Caki2 (cell line): ENCODE data around the gene ABLIM3. TPM values are rescaled to one million over a fixed set of nuclear protein-coding genes. Genes with fewer than 3 reads are reported as not detected.

Source experiments
- DNase-seq: peaks from one replicate; pipeline ENCODE4 v3.0.0-alpha.2; 2015; ENCODE audit warnings: low read depth
- in situ Hi-C: cut with HindIII; loops from 2 replicates; pipeline ENCODE4 v1.10.0; 2016; ENCODE audit warnings: low sequenced_read_pairs, low pct_unique_long_range_greater_than_20kb, mixed read lengths
- total RNA-seq: library from RNA; depleted of rRNA; stranded (reverse); fragments of >200 nt; shearing (Covaris generic); gene quantifications from 2 replicates; pipeline ENCODE4 v1.2.3, GENCODE V29; 2014; ENCODE audit warnings: low replicate concordance

Gene ABLIM3
- total RNA-seq, 1 experiment from 2014 or later, result 10.4 TPM

DNA sequence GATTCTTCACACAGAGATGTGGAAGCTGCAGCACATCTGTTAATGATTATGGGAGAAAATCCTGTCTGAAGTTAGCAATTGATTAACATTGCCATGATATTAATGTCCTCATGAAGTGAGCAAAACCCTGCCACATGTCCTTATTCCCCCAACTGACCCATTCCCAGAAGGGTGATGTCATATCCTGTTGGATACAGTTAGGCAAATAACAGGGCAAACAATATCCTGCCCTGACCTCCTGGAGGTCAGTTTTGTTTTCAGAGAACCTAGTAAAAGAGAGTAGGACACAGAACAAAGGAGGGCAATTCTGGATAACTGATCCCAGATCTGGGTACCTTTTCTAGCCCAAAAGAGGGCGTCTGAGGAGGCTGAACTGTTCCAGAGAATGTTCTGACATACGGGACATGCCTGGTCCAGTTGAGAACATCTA, 11.0 kb downstream of the ABLIM3 start:
- in situ Hi-C loops, result no loop called here

GRCh38 chr5:149153193-149153750, 12.0 kb downstream of the ABLIM3 start:
- in situ Hi-C loops, result no loop called here

More for the DNA sequence above, 11.0 kb downstream of the ABLIM3 start:
- peak; percentile 68 for DNase-seq

DNA sequence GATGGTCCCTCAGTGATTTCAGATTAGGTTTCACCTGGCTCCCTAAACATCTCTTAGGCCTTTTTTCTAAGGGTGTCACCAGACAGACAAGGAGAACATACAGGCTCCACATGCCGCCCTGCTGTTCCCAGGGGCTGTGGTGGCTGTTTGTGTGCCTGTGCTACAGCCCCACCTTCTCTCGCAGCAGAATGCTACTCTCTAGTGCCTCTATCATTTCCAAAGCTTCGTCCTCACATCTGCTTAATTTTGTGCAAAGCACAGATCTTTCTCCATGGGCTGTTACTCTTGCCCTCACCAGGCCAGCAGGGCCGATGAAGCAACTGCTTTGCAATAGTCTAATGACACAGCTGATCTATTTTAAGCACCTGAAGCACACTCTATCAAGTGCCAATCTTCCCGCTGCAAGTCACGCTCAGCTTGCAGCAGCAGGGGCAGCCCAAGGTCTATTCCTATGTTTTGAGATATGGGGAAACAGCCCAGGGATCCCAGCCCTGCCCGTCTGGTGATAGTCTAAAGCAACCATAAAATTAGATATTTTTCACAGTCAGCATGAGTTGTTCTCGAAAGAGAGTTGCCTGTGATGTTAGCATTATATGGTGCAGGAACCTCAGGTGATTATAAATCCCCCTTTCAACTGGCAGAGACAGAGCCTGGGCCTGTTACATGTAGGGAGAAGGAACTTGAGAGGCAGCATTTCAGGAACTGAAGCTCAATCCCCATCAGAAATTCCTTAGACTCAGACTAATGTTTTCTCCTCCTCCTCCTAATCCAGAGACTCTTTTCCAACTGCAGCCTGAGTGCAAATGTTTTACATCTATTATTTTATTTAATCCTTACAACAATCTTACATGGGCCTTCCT, 12.7 kb downstream of the ABLIM3 start:
- in situ Hi-C loops, result no loop called here
- peak; percentile 66 for DNase-seq

More at GRCh38 chr5:149153193-149153750, 12.0 kb downstream of the ABLIM3 start:
- DNase-seq, result no peak

GRCh38 chr5:149154650-149155049, 13.4 kb downstream of the ABLIM3 start:
- no peak for DNase-seq
- in situ Hi-C loops, result no loop called here

DNA sequence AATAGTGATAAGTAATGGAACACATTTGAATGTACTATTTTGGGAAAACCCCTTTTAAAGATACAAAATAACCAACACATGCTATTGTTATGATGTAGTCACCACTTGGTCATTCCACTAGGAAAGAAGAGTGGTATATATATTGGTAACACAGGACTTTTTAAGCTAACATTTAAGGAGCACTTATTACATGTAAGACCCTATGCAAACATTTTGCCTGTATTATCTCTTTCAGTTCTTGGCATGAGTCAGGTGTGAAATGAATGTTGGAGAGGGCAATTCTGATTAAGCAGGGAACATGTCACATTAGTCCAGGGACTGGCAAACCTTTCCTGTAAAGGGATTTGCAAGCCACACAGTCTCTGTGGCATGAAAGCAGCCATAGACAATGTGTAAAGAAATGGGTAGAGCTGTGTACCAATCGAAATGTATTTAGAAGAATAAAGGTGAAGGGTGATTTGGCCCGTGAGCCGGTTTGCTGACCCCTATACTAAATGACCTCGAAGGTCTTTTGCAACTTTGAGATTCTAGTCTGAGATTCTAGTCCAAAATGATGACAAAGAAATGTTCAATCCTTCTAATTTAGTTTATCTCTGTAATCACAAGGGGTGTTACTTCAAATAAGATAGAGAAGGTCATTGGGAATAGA, 15.3 kb downstream of the ABLIM3 start:
- no peak for DNase-seq
- in situ Hi-C loops, result no loop called here

GRCh38 chr5:149157330-149157729, 16.0 kb downstream of the ABLIM3 start:
- in situ Hi-C loops, result no loop called here
- no peak for DNase-seq

DNA sequence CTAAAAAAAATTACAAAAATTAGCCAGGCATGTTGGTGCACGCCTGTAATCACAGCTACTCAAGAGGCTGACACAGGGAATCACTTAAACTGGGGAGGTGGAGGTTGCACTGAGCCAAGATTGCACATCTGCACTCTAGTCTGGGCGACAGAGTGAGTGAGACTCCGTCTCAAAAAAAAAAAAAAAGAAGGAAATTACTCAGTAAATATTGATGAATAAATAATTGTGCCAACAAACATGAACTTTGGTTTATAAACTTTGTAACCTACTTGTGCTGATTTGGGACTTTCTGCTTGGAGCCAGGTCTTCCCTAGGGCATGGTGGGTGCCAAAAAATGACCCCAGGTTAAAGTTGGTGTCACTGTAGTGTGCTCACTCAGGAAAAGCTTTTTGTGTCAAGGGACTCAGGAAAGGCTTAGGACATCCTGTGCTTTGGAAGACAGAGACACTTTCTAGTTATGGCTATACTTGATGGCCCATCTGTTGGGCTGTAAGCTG, 19.0 kb downstream of the ABLIM3 start:
- DNase-seq, result no peak
- in situ Hi-C loops, result no loop called here

DNA sequence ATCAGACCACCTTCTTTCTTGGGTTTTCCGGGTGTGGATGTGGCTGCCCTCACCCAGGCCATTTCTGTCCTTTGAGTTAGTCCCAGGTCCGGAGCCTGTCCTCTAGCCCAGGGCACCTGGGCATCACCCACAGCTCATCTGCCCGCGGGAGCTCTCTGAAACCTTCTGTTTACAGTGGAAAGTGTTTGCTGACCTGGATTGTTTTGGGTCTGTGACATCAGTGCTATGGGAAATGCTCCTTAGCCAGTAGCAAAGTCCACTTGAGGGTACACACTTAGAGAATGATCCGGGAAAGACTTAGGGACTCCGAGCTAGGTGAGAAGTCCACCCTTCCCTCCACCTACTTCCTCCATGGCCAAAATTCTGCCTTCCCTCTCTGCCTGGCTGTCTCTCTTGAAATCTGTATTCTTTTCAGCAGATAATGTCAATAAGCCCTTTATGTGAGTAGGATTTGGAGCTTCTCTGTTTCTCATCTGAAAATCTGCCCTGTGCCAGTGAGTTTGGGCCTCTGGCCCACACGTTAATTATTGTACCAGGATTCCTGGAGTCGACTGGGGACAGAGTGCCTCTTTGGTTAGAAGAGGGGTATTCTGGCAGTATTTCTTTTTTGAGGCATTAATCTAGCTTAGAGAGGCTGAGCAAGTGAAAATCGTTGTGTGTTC, 19.9 kb downstream of the ABLIM3 start:
- DNase-seq, result no peak
- in situ Hi-C loops, result no loop called here

DNA sequence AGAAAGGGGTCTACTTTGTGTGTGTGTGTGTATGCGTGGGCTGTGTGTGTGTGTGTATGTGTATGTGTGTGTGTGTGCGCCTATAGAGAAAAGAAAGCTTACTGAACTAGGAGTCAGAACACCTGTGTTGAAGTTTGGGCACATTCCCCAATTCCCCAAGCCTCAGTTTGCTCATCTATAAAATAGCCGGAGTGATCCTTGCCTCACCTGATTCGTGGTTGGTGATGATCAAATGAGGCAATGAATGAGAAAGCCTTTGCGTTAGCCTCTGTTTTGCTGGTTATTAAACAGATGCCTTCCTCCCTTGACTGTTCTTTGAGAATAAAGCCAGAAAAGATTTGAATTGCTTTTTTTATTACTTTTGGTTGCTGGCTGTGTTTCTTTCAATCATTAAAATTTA, 20.6 kb downstream of the ABLIM3 start:
- in situ Hi-C loops, result no loop called here

GRCh38 chr5:149162401-149163084, 21.2 kb downstream of the ABLIM3 start:
- in situ Hi-C loops, result no loop called here
- peak; percentile 60 for DNase-seq

More for the DNA sequence above, 20.6 kb downstream of the ABLIM3 start:
- no peak for DNase-seq

GRCh38 chr5:149164731-149165130, 23.4 kb downstream of the ABLIM3 start:
- no peak for DNase-seq
- in situ Hi-C loops, result no loop called here

DNA sequence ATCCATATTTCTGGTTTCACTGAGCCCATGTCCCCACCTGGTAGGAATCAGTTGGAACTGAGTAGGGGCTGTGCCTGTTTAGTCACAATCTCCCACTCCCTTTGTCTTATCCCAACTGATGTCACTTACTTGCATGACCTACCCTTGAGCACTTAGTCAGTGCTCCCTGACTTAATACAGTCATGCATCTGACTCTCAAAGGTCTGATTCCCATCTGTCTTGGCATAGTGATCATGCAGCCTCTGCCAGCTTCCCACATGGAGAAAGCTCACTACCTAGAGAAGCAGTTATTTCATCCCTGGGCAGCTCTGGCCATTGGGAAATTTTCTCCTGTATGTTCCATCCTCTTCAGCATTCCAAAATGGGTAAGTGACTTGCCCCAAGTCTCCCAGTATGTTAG, 24.8 kb downstream of the ABLIM3 start:
- DNase-seq, result no peak
- in situ Hi-C loops, result no loop called here

GRCh38 chr5:149166591-149167100, 25.4 kb downstream of the ABLIM3 start:
- no peak for DNase-seq
- in situ Hi-C loops, result no loop called here

- in situ Hi-C loops, result no loop called here
- no peak for DNase-seq
Measured at GRCh38 chr5:149168276-149168906, 27.1 kb downstream of the ABLIM3 start.

DNA sequence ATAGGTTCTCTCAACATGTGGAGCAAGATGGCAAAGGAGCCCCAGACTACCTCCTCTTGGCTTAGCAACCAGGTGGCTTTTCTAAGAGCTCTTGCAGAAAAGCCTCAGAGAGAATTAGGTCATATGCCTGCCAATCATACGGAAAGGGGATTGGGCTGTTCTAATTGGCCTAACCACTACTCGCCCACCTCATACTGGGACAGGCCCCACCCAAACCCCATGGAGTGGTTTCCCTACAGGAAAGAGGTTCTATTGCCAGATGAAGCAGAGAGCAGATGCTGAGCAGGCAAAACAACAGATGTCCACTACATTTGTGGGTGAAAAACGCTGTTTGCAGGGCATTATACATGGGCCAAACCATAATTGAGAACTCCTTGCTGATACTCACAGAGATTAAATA, 29.0 kb downstream of the ABLIM3 start:
- in situ Hi-C loops, result no loop called here

GRCh38 chr5:149172261-149172660, 31.0 kb downstream of the ABLIM3 start:
- in situ Hi-C loops, result no loop called here
- no peak for DNase-seq

More for the DNA sequence above, 29.0 kb downstream of the ABLIM3 start:
- no peak for DNase-seq

DNA sequence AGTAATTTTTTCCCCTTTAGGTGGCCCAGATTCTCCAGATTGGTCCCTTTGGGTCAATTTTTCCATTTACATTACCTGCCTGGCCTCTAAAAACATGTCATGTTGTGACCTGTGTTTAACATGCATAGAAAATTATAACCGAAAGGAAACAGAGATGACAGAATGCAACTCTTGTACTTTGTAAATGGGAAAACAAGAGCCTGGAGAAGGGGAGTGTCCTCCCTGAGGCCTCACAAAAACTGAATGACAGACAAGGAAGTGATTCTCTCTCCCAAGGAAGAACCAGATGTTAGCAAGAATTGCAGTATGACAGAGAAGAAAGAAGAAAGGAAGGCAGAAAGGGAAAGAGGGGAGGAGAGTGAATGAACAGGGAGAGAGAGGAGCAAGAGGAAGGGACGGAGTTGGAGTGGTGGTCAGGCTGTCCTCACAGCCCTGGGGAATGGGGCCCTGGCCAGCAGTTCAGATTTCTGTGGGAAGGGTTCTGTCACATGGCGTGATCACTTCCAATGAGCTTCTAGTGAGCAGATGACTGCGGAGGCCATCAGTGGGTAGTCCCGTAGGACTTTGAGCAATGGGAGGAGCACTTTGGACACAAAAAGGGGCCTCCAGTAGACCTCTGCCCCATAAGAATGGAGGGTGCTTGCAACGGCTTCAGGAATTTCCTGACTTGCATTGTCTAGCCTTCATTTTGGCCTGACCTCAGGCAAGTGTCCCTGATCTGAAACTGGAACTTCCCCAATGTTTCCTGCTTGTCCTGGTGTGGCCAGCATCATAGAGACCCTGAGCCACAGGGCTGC, 31.6 kb downstream of the ABLIM3 start:
- DNase-seq, result no peak
- in situ Hi-C loops, result no loop called here
